ENCODE data around the gene TRPV3. TPM values are rescaled to one million over a fixed set of nuclear protein-coding genes. Genes with fewer than 3 reads are reported as not detected.

The TRPV3 gene
- total RNA-seq, 1 experiment from 2014 or later: 1.4 TPM

GRCh38 chr17:3543453-3543852, 14.2 kb downstream of the TRPV3 start:
- H3K4me1 ChIP-seq (ENCODE audit: control insufficient read depth in 1 of 2, insufficient read depth in 2 of 2, low read length in 2 of 2): no peaks in the 10 kb centered on the region
- no peaks in the 10 kb centered on the region for H3K79me2 ChIP-seq (ENCODE audit: insufficient read depth, low read length)

More at GRCh38 chr17:3543453-3543852, 14.2 kb downstream of the TRPV3 start:
- CTCF ChIA-PET: no interaction called here
- no peak for TF ChIP-seq TCF7L2 (IDR thresholded peaks at IDR 0.05; ENCODE audit: borderline replicate concordance, extremely low read depth, insufficient read depth, insufficient read length)
- TF ChIP-seq ELF1 (IDR thresholded peaks at IDR 0.05; ENCODE audit: borderline replicate concordance, low read depth): no peak
- no peak for TF ChIP-seq YY1 (IDR thresholded peaks at IDR 0.05; ENCODE audit: extremely low read depth, insufficient replicate concordance, low read depth, low read length)
- TF ChIP-seq ATF3 (IDR thresholded peaks at IDR 0.05): no peak
- no peak for TF ChIP-seq CEBPB (IDR thresholded peaks at IDR 0.05; ENCODE audit: low read depth)
- no peak for TF ChIP-seq ZBTB33 (IDR thresholded peaks at IDR 0.05; ENCODE audit: extremely low read depth, insufficient replicate concordance, low read length)
- TF ChIP-seq JUND (IDR thresholded peaks at IDR 0.05): no peak
- no peak for TF ChIP-seq ZNF274 (IDR thresholded peaks at IDR 0.05; ENCODE audit: low read depth, low read length)
- H3K9ac ChIP-seq (ENCODE audit: low read length): no peak overlapping the region
- RAD21 ChIA-PET (ENCODE audit: low non-redundant PET in 1 of 2, low total read pairs in 2 of 2, uncharacterized antibody in 2 of 2, unreplicated experiment in 2 of 2): no interaction called here
- no peak overlapping the region for H3K4me3 ChIP-seq (replicated peaks in 1 of 2; ENCODE audit: low read depth in 1 of 2, low read length in 2 of 2)
- intact Hi-C loops (cut with micrococcal nuclease): no loop called here
- BruUV-seq (replicated peaks): no TSS peak
- POLR2A ChIA-PET: no interaction called here
- no peak overlapping the region for H2AFZ ChIP-seq (ENCODE audit: low read depth, low read length, poor library complexity, severe bottlenecking)
- H3K27ac ChIP-seq (ENCODE audit: low read depth, low read length): no peak overlapping the region
- H3K36me3 ChIP-seq (ENCODE audit: control insufficient read depth in 1 of 2, insufficient read depth in 2 of 2, low read length in 2 of 2): no peaks in the 10 kb centered on the region
- no peaks in the 10 kb centered on the region for H3K9me2 ChIP-seq (ENCODE audit: insufficient read depth)
- no peaks in the 10 kb centered on the region for H3K9me3 ChIP-seq (ENCODE audit: control insufficient read depth in 1 of 2, insufficient read depth in 1 of 2, low read depth in 1 of 2, low read length in 2 of 2)
- ATAC-seq (no peak), DNase-seq (ENCODE audit: low read depth, low spot score) (no peak)
- H3K27me3 ChIP-seq (ENCODE audit: insufficient read depth, low read length): no peaks in the 10 kb centered on the region
- H3K4me2 ChIP-seq (ENCODE audit: low read length): no peak overlapping the region
- no peaks in the 10 kb centered on the region for H4K20me1 ChIP-seq (ENCODE audit: insufficient read depth)

Measured in HCT116 (cell line).